HEK293 (cell line): ENCODE results near the gene MRTFB.

ENCODE experiments used
- CTCF ChIA-PET: fragments of 350-600 bp; formaldehyde crosslinking; extraction: SDS; loops from one replicate; lab custom pipeline; 2021; ENCODE audit warnings: antibody characterized with exemption; lab: Yijun Ruan, JAX
- POLR2A ChIA-PET: fragments of 300-600 bp; formaldehyde crosslinking; extraction: SDS; loops from one replicate; lab custom pipeline; 2020; ENCODE audit warnings: antibody characterized with exemption, inconsistent platforms; lab: Yijun Ruan, JAX
- H3K27ac ChIP-seq: fragments of 200-500 bp; sonication (Bioruptor generic); 2 replicates; pipeline ENCODE4 v1.5.1; 2014; ENCODE audit warnings: low read depth, low read length, control low read depth, inconsistent platforms; ENCODE audit errors: extremely low read depth
- H3K36me3 ChIP-seq, 2 experiments: fragments of 200-500 bp in 1 of 2; sonication (Bioruptor generic) in 1 of 2; 1 replicate in 1 of 2; 2 replicates in 1 of 2; pipeline ENCODE4 v1.5.1; 2014 to 2017; ENCODE audit warnings: inconsistent platforms in 2 of 2, low read length in 2 of 2; ENCODE audit not compliant: control insufficient read depth in 2 of 2, insufficient read depth in 1 of 2
- H3K4me1 ChIP-seq: fragments of 200-500 bp; sonication (Bioruptor generic); 2 replicates; pipeline ENCODE4 v1.5.1; 2014; ENCODE audit warnings: mild to moderate bottlenecking, low read length, inconsistent platforms; ENCODE audit not compliant: control insufficient read depth, insufficient read depth
- H3K4me3 ChIP-seq: 2 replicates; pipeline ENCODE4 v1.5.1; 2011; ENCODE audit warnings: low read depth, mild to moderate bottlenecking, control low read depth, low read length, moderate library complexity
- H3K9me3 ChIP-seq: fragments of 200-500 bp; sonication (Bioruptor generic); 2 replicates; pipeline ENCODE4 v1.5.1; 2014; ENCODE audit warnings: low read depth, low read length, inconsistent platforms; ENCODE audit not compliant: control insufficient read depth, insufficient read depth
- GLI2 ChIP-seq: fragments of 450-650 bp; formaldehyde crosslinking; IDR thresholded peaks from 2 replicates; pipeline ENCODE4; 2017; ENCODE audit warnings: missing biosample characterization, missing genetic modification characterization, low read depth, borderline replicate concordance
- KLF16 ChIP-seq: fragments of 450-650 bp; formaldehyde crosslinking; IDR thresholded peaks from 2 replicates; pipeline ENCODE4 v1.5.1; 2017; ENCODE audit warnings: missing biosample characterization, missing genetic modification characterization
- OVOL3 ChIP-seq: fragments of 450-650 bp; formaldehyde crosslinking; IDR thresholded peaks from 2 replicates; pipeline ENCODE4 v1.5.1; 2016; ENCODE audit warnings: missing biosample characterization, missing genetic modification characterization
- ZEB2 ChIP-seq: fragments of 450-650 bp; formaldehyde crosslinking; IDR thresholded peaks from 2 replicates; pipeline ENCODE4 v1.5.1; 2016; ENCODE audit warnings: missing biosample characterization, missing genetic modification characterization
- ZFP41 ChIP-seq: fragments of 450-650 bp; formaldehyde crosslinking; IDR thresholded peaks from 2 replicates; pipeline ENCODE4 v1.5.1; 2016; ENCODE audit warnings: missing biosample characterization, missing genetic modification characterization, borderline replicate concordance
- ZNF184 ChIP-seq: fragments of 450-650 bp; IDR thresholded peaks from 2 replicates; pipeline ENCODE4 v1.5.1; 2018; ENCODE audit warnings: missing biosample characterization, mild to moderate bottlenecking, missing genetic modification characterization
- ZNF211 ChIP-seq: fragments of 450-650 bp; formaldehyde crosslinking; IDR thresholded peaks from 2 replicates; pipeline ENCODE4 v1.5.1; 2016; ENCODE audit warnings: low read depth, missing biosample characterization, missing genetic modification characterization
- ZNF239 ChIP-seq: fragments of 450-650 bp; formaldehyde crosslinking; IDR thresholded peaks from 2 replicates; pipeline ENCODE4 v1.5.1; 2016; ENCODE audit warnings: missing biosample characterization, missing genetic modification characterization
- ZNF354C ChIP-seq: fragments of 450-650 bp; formaldehyde crosslinking; IDR thresholded peaks from 2 replicates; pipeline ENCODE4 v1.5.1; 2016; ENCODE audit warnings: missing biosample characterization, missing genetic modification characterization, low read depth, borderline replicate concordance
- ZNF48 ChIP-seq: fragments of 450-650 bp; formaldehyde crosslinking; IDR thresholded peaks from 2 replicates; pipeline ENCODE4 v1.5.1; 2016; ENCODE audit warnings: missing biosample characterization, missing genetic modification characterization
- ZNF548 ChIP-seq: fragments of 450-650 bp; formaldehyde crosslinking; IDR thresholded peaks from 2 replicates; pipeline ENCODE4 v1.5.1; 2016; ENCODE audit warnings: missing biosample characterization, missing genetic modification characterization
- ZNF560 ChIP-seq: fragments of 450-650 bp; formaldehyde crosslinking; IDR thresholded peaks from 2 replicates; pipeline ENCODE4 v1.5.1; 2017; ENCODE audit warnings: missing biosample characterization, missing genetic modification characterization, borderline replicate concordance
- ZNF658 ChIP-seq: fragments of 450-650 bp; formaldehyde crosslinking; IDR thresholded peaks from 2 replicates; pipeline ENCODE4; 2016; ENCODE audit warnings: missing biosample characterization, missing genetic modification characterization
- ZNF670 ChIP-seq: fragments of 450-650 bp; formaldehyde crosslinking; IDR thresholded peaks from 2 replicates; pipeline ENCODE4 v1.5.1; 2016; ENCODE audit warnings: missing biosample characterization, missing genetic modification characterization, low read depth
- ZSCAN23 ChIP-seq: fragments of 450-650 bp; formaldehyde crosslinking; IDR thresholded peaks from 2 replicates; pipeline ENCODE4 v1.5.1; 2016; ENCODE audit warnings: missing biosample characterization, missing genetic modification characterization
- TF ChIP-seq, protein P1 (sequence below): fragments of 450-650 bp; formaldehyde crosslinking; IDR thresholded peaks from 2 replicates; pipeline ENCODE4 v1.5.1; 2017; ENCODE audit warnings: missing biosample characterization, missing genetic modification characterization
- TF ChIP-seq, protein P2 (sequence below): fragments of 450-650 bp; formaldehyde crosslinking; IDR thresholded peaks from 2 replicates; pipeline ENCODE4 v1.5.1; 2016; ENCODE audit warnings: missing biosample characterization, missing genetic modification characterization, borderline replicate concordance
- TF ChIP-seq, protein P3 (sequence below): fragments of 450-650 bp; formaldehyde crosslinking; IDR thresholded peaks from 2 replicates; pipeline ENCODE4 v1.5.1; 2016; ENCODE audit warnings: missing biosample characterization, missing genetic modification characterization
- TF ChIP-seq, protein P4 (sequence below): fragments of 450-650 bp; formaldehyde crosslinking; IDR thresholded peaks from 2 replicates; pipeline ENCODE4 v1.5.1; 2016; ENCODE audit warnings: missing biosample characterization, missing genetic modification characterization
- TF ChIP-seq, protein P5 (sequence below): fragments of 450-650 bp; formaldehyde crosslinking; IDR thresholded peaks from 2 replicates; pipeline ENCODE4 v1.5.1; 2016; ENCODE audit warnings: missing biosample characterization, missing genetic modification characterization
- TF ChIP-seq, protein P6 (sequence below): fragments of 450-650 bp; formaldehyde crosslinking; IDR thresholded peaks from 2 replicates; pipeline ENCODE4; 2016; ENCODE audit warnings: missing biosample characterization, missing genetic modification characterization

MRTFB gene

DNA sequence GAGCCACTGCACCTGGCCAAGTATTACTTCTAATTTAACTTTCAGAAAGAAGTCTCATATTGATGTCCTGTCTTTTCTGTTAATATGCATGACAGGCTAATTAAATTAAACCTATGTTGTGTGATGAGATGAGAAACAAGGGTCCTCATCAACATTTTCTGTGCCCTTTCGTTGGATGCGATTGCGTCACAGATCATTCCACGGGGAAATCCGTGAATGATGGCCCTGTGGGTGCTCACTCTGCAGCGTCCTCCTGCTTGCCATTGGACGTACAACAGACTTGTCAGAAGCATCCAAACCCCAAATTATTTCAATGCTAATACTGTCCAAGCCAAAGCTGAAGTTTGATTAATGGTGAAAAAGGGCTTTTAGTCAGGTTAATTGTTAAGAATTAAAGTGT, 197.0 kb downstream of the MRTFB start (continued):
- TF ChIP-seq ZNF354C (tag by site-specific recombination), result no peak
- TF ChIP-seq ZNF658 (tag by site-specific recombination), result no peak
- TF ChIP-seq GLI2, result no peak
- TF ChIP-seq ZFP41 (tag by site-specific recombination), result no peak
- TF ChIP-seq KLF16 (tag by site-specific recombination), result no peak
- no peak for TF ChIP-seq ZNF560 (tag by site-specific recombination)
- no peak for TF ChIP-seq ZNF670 (tag by site-specific recombination)
- TF ChIP-seq, protein P1, sequence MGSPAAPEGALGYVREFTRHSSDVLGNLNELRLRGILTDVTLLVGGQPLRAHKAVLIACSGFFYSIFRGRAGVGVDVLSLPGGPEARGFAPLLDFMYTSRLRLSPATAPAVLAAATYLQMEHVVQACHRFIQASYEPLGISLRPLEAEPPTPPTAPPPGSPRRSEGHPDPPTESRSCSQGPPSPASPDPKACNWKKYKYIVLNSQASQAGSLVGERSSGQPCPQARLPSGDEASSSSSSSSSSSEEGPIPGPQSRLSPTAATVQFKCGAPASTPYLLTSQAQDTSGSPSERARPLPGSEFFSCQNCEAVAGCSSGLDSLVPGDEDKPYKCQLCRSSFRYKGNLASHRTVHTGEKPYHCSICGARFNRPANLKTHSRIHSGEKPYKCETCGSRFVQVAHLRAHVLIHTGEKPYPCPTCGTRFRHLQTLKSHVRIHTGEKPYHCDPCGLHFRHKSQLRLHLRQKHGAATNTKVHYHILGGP (tag by site-specific recombination), result no peak
- TF ChIP-seq ZSCAN23 (tag by site-specific recombination), result no peak
- TF ChIP-seq, all 188 proteins: peak for 0

DNA sequence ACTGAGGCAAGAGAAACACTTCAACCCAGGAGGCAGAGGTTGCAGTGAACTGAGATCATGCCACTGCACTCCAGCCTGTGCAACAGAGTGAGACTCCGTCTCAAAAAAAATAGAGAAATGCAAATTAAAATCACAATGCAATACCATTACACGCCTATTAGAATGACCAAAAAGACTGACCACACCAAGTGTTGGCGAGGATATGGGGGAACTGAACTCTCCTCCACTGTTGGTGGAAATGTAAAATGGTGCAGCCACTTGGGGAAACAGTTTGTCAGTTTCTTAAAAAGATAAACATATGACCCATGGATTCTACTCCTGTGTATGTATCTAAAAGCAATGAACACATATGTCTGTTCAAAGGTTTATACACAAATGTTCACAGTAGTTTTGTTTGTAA, 204.8 kb downstream of the MRTFB start:
- CTCF ChIA-PET, result no interaction called here
- Histone ChIP-seq H3K27ac (no peak overlapping the region), H3K4me1 (no peaks in the 10 kb centered on the region), H3K36me3 (no peaks in the 10 kb centered on the region), H3K9me3 (no peaks in the 10 kb centered on the region), H3K4me3 (no peak overlapping the region)
- peak; percentile 98 for TF ChIP-seq ZNF184 (tag by site-specific recombination)
- TF ChIP-seq, protein P2, sequence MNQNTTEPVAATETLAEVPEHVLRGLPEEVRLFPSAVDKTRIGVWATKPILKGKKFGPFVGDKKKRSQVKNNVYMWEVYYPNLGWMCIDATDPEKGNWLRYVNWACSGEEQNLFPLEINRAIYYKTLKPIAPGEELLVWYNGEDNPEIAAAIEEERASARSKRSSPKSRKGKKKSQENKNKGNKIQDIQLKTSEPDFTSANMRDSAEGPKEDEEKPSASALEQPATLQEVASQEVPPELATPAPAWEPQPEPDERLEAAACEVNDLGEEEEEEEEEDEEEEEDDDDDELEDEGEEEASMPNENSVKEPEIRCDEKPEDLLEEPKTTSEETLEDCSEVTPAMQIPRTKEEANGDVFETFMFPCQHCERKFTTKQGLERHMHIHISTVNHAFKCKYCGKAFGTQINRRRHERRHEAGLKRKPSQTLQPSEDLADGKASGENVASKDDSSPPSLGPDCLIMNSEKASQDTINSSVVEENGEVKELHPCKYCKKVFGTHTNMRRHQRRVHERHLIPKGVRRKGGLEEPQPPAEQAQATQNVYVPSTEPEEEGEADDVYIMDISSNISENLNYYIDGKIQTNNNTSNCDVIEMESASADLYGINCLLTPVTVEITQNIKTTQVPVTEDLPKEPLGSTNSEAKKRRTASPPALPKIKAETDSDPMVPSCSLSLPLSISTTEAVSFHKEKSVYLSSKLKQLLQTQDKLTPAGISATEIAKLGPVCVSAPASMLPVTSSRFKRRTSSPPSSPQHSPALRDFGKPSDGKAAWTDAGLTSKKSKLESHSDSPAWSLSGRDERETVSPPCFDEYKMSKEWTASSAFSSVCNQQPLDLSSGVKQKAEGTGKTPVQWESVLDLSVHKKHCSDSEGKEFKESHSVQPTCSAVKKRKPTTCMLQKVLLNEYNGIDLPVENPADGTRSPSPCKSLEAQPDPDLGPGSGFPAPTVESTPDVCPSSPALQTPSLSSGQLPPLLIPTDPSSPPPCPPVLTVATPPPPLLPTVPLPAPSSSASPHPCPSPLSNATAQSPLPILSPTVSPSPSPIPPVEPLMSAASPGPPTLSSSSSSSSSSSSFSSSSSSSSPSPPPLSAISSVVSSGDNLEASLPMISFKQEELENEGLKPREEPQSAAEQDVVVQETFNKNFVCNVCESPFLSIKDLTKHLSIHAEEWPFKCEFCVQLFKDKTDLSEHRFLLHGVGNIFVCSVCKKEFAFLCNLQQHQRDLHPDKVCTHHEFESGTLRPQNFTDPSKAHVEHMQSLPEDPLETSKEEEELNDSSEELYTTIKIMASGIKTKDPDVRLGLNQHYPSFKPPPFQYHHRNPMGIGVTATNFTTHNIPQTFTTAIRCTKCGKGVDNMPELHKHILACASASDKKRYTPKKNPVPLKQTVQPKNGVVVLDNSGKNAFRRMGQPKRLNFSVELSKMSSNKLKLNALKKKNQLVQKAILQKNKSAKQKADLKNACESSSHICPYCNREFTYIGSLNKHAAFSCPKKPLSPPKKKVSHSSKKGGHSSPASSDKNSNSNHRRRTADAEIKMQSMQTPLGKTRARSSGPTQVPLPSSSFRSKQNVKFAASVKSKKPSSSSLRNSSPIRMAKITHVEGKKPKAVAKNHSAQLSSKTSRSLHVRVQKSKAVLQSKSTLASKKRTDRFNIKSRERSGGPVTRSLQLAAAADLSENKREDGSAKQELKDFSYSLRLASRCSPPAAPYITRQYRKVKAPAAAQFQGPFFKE (tag by site-specific recombination), result no peak
- no peak for TF ChIP-seq ZNF211 (tag by site-specific recombination)
- POLR2A ChIA-PET, result no interaction called here

DNA sequence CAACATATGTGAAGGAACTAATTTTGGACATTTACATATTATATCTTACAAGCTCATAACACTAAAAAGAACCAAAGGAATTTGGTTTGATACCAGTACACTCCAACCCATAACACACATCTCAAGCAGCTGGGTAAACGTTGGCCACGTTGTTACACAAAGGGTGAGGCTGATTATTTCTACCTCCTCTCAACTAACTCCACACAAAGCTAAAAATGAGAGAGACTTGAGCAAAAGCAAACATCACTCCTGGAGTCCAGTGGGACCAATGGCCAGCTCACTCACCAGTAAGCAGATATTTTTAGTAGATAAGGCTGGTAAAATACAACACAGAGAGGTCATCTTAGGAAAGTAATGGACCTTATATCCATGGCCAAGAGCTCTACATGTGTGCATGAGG, 207.6 kb downstream of the MRTFB start:
- CTCF ChIA-PET, result interaction anchor here (0.6 to 1.8 kb wide), 5 partner anchors 10 to 404 kb away, joined by 3 to 5 read pairs (median 3); partner anchors contain the start of gene ERCC4
- H3K36me3 ChIP-seq, result no peaks in the 10 kb centered on the region
- POLR2A ChIA-PET, result interaction anchor here (0.8 kb wide), 1 partner anchor 359 kb away, joined by 4 read pairs; no protein-coding TSS in a partner anchor
- no peaks in the 10 kb centered on the region for H3K9me3 ChIP-seq
- no peaks in the 10 kb centered on the region for H3K4me1 ChIP-seq
- no peak overlapping the region for H3K27ac ChIP-seq
- no peak overlapping the region for H3K4me3 ChIP-seq
- TF ChIP-seq, protein P3, sequence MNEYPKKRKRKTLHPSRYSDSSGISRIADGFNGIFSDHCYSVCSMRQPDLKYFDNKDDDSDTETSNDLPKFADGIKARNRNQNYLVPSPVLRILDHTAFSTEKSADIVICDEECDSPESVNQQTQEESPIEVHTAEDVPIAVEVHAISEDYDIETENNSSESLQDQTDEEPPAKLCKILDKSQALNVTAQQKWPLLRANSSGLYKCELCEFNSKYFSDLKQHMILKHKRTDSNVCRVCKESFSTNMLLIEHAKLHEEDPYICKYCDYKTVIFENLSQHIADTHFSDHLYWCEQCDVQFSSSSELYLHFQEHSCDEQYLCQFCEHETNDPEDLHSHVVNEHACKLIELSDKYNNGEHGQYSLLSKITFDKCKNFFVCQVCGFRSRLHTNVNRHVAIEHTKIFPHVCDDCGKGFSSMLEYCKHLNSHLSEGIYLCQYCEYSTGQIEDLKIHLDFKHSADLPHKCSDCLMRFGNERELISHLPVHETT (tag by site-specific recombination), result no peak
- no peak for TF ChIP-seq ZNF239 (tag by site-specific recombination)
- TF ChIP-seq, protein P4, sequence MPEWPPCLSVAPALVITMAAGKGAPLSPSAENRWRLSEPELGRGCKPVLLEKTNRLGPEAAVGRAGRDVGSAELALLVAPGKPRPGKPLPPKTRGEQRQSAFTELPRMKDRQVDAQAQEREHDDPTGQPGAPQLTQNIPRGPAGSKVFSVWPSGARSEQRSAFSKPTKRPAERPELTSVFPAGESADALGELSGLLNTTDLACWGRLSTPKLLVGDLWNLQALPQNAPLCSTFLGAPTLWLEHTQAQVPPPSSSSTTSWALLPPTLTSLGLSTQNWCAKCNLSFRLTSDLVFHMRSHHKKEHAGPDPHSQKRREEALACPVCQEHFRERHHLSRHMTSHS, result no peak
- TF ChIP-seq ZEB2 (tag by site-specific recombination), result no peak
- no peak for TF ChIP-seq ZNF548
- no peak for TF ChIP-seq OVOL3
- TF ChIP-seq, protein P5, sequence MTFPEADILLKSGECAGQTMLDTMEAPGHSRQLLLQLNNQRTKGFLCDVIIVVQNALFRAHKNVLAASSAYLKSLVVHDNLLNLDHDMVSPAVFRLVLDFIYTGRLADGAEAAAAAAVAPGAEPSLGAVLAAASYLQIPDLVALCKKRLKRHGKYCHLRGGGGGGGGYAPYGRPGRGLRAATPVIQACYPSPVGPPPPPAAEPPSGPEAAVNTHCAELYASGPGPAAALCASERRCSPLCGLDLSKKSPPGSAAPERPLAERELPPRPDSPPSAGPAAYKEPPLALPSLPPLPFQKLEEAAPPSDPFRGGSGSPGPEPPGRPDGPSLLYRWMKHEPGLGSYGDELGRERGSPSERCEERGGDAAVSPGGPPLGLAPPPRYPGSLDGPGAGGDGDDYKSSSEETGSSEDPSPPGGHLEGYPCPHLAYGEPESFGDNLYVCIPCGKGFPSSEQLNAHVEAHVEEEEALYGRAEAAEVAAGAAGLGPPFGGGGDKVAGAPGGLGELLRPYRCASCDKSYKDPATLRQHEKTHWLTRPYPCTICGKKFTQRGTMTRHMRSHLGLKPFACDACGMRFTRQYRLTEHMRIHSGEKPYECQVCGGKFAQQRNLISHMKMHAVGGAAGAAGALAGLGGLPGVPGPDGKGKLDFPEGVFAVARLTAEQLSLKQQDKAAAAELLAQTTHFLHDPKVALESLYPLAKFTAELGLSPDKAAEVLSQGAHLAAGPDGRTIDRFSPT (tag by site-specific recombination), result no peak
- TF ChIP-seq, protein P6, sequence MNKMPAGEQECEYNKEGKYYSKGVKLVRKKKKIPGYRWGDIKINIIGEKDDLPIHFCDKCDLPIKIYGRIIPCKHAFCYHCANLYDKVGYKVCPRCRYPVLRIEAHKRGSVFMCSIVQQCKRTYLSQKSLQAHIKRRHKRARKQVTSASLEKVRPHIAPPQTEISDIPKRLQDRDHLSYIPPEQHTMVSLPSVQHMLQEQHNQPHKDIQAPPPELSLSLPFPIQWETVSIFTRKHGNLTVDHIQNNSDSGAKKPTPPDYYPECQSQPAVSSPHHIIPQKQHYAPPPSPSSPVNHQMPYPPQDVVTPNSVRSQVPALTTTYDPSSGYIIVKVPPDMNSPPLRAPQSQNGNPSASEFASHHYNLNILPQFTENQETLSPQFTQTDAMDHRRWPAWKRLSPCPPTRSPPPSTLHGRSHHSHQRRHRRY, result no peak
- no peak for TF ChIP-seq ZNF184 (tag by site-specific recombination)
- no peak for TF ChIP-seq ZNF48 (tag by site-specific recombination)
